NCI-H1048 (cell line): ENCODE results near the gene MSMP.

Source experiments
- DNase-seq: peaks from one replicate; lab custom pipeline; 2025; lab: John Stamatoyannopoulos, UW

MSMP gene

GRCh38 chr9:35719546-35719945 lies 34.5 kb downstream of the MSMP start:
- no peak for DNase-seq

GRCh38 chr9:35718721-35719511 lies 35.2 kb downstream of the MSMP start:
- DNase-seq, result no peak

GRCh38 chr9:35717132-35717870 lies 36.8 kb downstream of the MSMP start:
- DNase-seq, result no peak

GRCh38 chr9:35716230-35716629 lies 37.8 kb downstream of the MSMP start:
- no peak for DNase-seq

GRCh38 chr9:35714579-35715252 lies 39.4 kb downstream of the MSMP start:
- DNase-seq, result no peak

GRCh38 chr9:35714123-35714522 lies 40.0 kb downstream of the MSMP start:
- DNase-seq, result no peak

GRCh38 chr9:35713578-35713977 lies 40.5 kb downstream of the MSMP start:
- no peak for DNase-seq

GRCh38 chr9:35712762-35713400 lies 41.2 kb downstream of the MSMP start:
- DNase-seq, result no peak

GRCh38 chr9:35711501-35712428 lies 42.3 kb downstream of the MSMP start:
- no peak for DNase-seq

GRCh38 chr9:35710818-35711500 lies 43.1 kb downstream of the MSMP start:
- no peak for DNase-seq

- no peak for DNase-seq
Measured at GRCh38 chr9:35708146-35708545, 45.9 kb downstream of the MSMP start.

GRCh38 chr9:35706951-35707350 lies 47.1 kb downstream of the MSMP start:
- DNase-seq, result no peak

- no peak for DNase-seq
Measured at GRCh38 chr9:35705836-35706430, 48.1 kb downstream of the MSMP start.

GRCh38 chr9:35705372-35705771 lies 48.7 kb downstream of the MSMP start:
- no peak for DNase-seq

- DNase-seq, result no peak
Measured at GRCh38 chr9:35703906-35704672, 50.0 kb downstream of the MSMP start.
